GM12873 (cell line): Measurements from ENCODE around the gene IRX2.

Experiments used
- TF ChIP-seq, protein P1 (sequence below): IDR thresholded peaks from 2 replicates; pipeline ENCODE4 v1.5.1; 2012; ENCODE audit warnings: low read depth, mild to moderate bottlenecking, moderate library complexity, low read length, control low read depth; ENCODE audit not compliant: insufficient read depth; ENCODE audit errors: missing control alignments

Gene IRX2

DNA sequence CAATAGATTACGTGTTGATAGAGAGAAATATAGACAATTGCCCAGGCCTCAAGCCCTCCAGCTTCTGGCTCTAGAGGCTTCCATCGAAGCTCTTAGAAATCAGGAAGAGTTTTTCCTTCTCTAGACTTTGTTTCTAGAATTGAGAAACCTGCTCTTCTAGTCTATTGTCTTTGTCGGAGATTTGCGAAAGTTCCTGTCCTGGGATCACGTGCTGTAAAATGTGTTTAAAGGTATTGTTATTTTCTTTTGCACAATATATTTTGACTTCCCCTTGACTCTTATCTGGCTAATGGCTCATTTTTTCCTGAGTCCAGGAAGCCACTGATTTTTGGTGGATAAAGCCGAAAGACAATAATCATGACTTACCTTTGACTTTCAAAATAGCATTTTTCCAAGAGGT, 32.1 kb downstream of the IRX2 start:
- TF ChIP-seq, protein P1, sequence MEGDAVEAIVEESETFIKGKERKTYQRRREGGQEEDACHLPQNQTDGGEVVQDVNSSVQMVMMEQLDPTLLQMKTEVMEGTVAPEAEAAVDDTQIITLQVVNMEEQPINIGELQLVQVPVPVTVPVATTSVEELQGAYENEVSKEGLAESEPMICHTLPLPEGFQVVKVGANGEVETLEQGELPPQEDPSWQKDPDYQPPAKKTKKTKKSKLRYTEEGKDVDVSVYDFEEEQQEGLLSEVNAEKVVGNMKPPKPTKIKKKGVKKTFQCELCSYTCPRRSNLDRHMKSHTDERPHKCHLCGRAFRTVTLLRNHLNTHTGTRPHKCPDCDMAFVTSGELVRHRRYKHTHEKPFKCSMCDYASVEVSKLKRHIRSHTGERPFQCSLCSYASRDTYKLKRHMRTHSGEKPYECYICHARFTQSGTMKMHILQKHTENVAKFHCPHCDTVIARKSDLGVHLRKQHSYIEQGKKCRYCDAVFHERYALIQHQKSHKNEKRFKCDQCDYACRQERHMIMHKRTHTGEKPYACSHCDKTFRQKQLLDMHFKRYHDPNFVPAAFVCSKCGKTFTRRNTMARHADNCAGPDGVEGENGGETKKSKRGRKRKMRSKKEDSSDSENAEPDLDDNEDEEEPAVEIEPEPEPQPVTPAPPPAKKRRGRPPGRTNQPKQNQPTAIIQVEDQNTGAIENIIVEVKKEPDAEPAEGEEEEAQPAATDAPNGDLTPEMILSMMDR: no peak

DNA sequence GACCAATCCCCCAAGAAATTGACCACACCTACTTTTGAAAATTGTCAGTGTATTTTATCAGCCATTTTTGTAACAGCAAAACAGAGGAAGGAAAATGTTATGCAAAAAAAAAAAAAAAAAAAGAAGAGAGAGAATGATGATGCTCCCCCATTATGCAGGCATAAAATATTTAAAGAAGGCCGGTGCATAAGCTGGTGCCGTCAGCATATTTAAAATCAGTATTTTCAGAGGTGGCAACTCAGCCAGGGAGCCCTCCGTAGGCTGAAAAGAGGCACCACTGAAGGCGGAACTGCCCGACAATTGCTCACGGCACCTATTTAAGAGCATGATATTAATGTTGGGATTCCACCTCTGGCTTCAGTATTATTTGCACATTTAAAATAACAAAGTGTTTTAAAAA, 33.4 kb downstream of the IRX2 start:
- TF ChIP-seq, protein P1: no peak

DNA sequence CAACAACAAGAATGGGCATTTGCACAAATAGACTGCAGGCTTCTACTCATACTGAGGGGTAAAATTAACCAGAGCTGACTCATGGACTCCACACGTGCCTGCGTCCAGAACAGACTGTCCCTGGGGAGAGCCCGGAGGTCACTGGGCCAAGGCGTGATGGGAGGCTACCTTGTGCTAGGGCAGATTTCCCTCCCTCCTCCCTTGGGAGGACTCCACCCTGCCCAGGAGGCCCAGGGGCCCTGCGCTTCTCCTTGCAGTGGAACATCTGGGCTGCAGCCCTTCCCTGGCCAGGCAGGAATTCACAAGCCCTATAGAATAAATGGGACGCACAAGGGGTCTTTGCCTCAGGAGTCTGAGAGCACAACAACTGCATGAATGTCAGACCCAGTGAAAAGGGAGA, 35.6 kb downstream of the IRX2 start:
- TF ChIP-seq, protein P1: no peak

DNA sequence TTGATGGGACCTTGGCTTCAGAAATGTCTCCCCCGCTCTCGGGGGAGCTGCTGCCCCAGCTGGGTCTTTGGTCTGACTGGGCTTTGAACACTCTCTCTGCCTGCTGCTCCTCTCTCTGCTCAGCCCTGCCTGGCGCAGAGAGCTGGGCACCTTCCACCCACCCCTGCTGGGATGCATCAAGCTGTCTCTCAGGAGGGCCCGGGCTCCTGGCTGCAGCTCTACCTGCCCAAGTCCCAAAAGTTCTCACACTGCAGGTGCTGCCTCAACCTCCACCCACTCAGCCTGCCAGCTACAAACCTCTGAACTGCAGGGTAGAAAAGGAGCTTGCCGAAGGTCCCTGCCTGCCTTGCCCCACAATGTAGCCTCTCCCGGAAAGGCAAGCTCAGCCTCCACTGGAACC, 36.7 kb downstream of the IRX2 start:
- TF ChIP-seq, protein P1: no peak

DNA sequence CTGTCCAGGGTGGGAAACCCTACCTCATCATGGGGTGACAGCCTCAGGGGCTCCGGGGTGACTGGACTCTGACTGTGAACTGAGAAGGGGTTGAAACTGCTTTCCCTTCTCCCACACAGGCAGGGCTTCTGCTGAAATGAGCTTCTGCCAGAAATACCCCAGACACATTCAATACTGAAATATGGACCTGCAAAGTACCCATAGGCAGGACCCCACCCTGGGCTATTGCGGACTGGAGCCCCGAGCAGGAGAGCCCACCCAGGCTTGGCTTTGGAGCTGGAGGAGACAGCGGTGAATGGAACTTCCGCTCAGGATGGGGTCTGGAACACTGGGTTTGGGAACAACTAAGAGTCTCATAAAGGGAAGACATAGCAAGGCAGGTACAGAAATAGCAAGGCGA, 37.5 kb downstream of the IRX2 start:
- TF ChIP-seq, protein P1: no peak

DNA sequence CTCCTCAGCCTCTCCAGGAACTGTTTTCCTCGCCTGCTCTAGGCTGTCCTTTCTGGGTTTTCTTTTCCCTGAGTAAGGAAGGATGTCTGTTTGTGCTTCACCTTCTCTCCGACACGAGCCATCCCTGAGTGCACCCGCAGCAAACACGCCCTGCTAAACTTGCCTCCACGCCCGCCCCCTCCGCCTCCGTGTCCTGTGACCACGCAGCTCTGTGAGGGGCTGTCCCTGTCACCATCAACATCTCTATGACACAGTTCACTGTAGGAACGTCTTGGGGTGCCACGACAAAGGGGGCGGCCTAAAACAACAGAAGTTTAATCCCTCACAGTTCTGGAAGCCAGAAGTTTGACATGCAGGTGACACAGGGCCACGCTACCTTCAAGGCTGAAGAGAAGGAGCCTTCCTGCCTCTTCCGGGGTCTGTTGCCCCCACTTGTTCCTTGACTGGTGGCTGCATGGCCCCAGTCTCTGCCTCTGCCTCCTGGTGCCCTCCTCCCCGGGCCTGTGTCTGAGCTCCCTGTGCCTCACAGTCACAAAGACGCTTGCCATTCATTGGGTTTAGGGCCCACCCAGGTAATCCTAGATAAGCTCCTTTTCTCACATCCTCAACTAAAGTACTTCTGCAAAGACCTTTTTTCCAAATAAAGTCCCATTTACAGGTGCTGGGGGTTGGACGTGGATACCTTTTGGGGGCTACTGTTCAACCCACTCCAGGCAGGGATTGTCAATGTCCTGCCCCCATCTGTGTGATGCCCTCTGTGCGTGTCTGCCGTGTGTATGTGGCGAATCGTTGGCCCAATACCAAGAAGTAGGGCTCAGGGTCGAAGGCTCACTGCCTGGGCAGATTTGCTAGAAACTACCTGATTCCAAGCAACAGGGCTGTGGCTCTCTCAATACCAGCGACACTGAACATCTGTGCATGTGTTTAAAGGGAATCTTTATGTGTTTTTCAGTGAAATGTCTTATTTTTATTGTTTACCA, 39.7 kb downstream of the IRX2 start:
- TF ChIP-seq, protein P1: no peak

DNA sequence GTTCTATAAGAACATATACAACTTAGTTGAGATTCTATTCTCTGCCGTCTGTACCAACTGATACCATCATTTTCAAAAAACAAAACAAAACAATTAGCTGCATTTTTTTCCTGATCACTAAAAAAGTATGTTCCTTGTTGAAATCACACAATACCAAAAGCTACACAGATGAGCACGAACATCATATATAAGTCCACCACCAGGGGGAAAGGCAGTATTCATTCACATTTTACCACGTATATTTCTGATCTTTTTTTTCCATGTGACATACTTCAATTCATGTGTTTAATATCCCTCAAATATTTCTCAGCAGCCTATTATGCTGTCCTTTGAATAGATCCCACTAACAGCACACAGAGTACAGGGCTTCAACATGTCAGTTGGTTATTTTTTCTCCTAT, 40.6 kb downstream of the IRX2 start:
- TF ChIP-seq, protein P1: no peak
